Activated CD4-positive, alpha-beta T cell treated with anti-CD3 and anti-CD28 coated beads for 48 hours (primary cell): ENCODE data around the gene UCHL3.

ENCODE experiments used
- DNase-seq: peaks from one replicate; pipeline ENCODE4 v3.0.0-alpha.2; 2020

The UCHL3 gene

GRCh38 chr13:75550159-75550567 lies 572 bp downstream of the UCHL3 start:
- peak; percentile 54 for DNase-seq

GRCh38 chr13:75554464-75554863 lies 4.9 kb downstream of the UCHL3 start:
- no peak for DNase-seq

- DNase-seq: no peak
Measured at GRCh38 chr13:75554981-75555380, 5.4 kb downstream of the UCHL3 start.

GRCh38 chr13:75555836-75556235 lies 6.2 kb downstream of the UCHL3 start:
- DNase-seq: no peak

- no peak for DNase-seq
Measured at GRCh38 chr13:75556961-75557360, 7.4 kb downstream of the UCHL3 start.

GRCh38 chr13:75558145-75558840 lies 8.7 kb downstream of the UCHL3 start:
- no peak for DNase-seq

GRCh38 chr13:75566658-75567057 lies 17.1 kb downstream of the UCHL3 start:
- DNase-seq: no peak

GRCh38 chr13:75569576-75569975 lies 20.0 kb downstream of the UCHL3 start:
- no peak for DNase-seq

- DNase-seq: no peak
Measured at GRCh38 chr13:75579529-75579928, 29.9 kb downstream of the UCHL3 start.

GRCh38 chr13:75581874-75582640 lies 32.5 kb downstream of the UCHL3 start:
- no peak for DNase-seq

- DNase-seq: no peak
Measured at GRCh38 chr13:75583091-75583490, 33.5 kb downstream of the UCHL3 start.

GRCh38 chr13:75585153-75585552 lies 35.6 kb downstream of the UCHL3 start:
- no peak for DNase-seq

- DNase-seq: no peak
Measured at GRCh38 chr13:75587679-75588078, 38.1 kb downstream of the UCHL3 start.

- no peak for DNase-seq
Measured at GRCh38 chr13:75596657-75597182, 47.1 kb downstream of the UCHL3 start.

- DNase-seq: no peak
Measured at GRCh38 chr13:75600371-75600770, 50.8 kb downstream of the UCHL3 start.

GRCh38 chr13:75603038-75603437 lies 53.4 kb downstream of the UCHL3 start:
- DNase-seq: no peak

- DNase-seq: no peak
Measured at GRCh38 chr13:75607447-75607846, 57.9 kb downstream of the UCHL3 start.

- DNase-seq: no peak
Measured at GRCh38 chr13:75610466-75610865, 60.9 kb downstream of the UCHL3 start.

- no peak for DNase-seq
Measured at GRCh38 chr13:75612354-75612753, 62.8 kb downstream of the UCHL3 start.

- no peak for DNase-seq
Measured at GRCh38 chr13:75617230-75617629, 67.6 kb downstream of the UCHL3 start.

GRCh38 chr13:75618308-75618707 lies 68.7 kb downstream of the UCHL3 start:
- no peak for DNase-seq

GRCh38 chr13:75620020-75620419 lies 70.4 kb downstream of the UCHL3 start:
- DNase-seq: no peak

- no peak for DNase-seq
Measured at GRCh38 chr13:75621147-75621546, 71.6 kb downstream of the UCHL3 start.

- DNase-seq: no peak
Measured at GRCh38 chr13:75628801-75629200, 79.2 kb downstream of the UCHL3 start.
